HEK293T (cell line): ENCODE data around the gene KCTD4.

Source experiments
- CTCF ChIA-PET: fragments of 350-600 bp; formaldehyde crosslinking; extraction: SDS; loops from one replicate; lab custom pipeline; 2021; ENCODE audit warnings: antibody characterized with exemption, inconsistent platforms; lab: Yijun Ruan, JAX
- POLR2A ChIA-PET: fragments of 350-600 bp; formaldehyde crosslinking; extraction: SDS; loops from one replicate; lab custom pipeline; 2020; ENCODE audit warnings: antibody characterized with exemption, inconsistent platforms; lab: Yijun Ruan, JAX
- DNase-seq: peaks from one replicate; pipeline ENCODE4 v3.0.0; 2012; ENCODE audit warnings: mixed read lengths; ENCODE audit errors: extremely low spot score
- ARNT ChIP-seq: fragments of 450-650 bp; IDR thresholded peaks from 2 replicates; pipeline ENCODE4 v1.6.1; 2017; ENCODE audit warnings: mild to moderate bottlenecking
- BHLHE40 ChIP-seq: fragments of 450-650 bp; IDR thresholded peaks from 2 replicates; pipeline ENCODE4 v1.6.1; 2016; ENCODE audit warnings: mild to moderate bottlenecking, moderate library complexity, borderline replicate concordance
- CTBP1 ChIP-seq: fragments of 450-650 bp; IDR thresholded peaks from 2 replicates; pipeline ENCODE4 v1.6.1; 2016; ENCODE audit warnings: borderline replicate concordance
- ELF4 ChIP-seq: fragments of 450-650 bp; IDR thresholded peaks from 2 replicates; pipeline ENCODE4 v1.6.1; 2017; ENCODE audit warnings: antibody characterized with exemption
- FOXA1 ChIP-seq: fragments of 450-650 bp; IDR thresholded peaks from 2 replicates; pipeline ENCODE4 v1.6.1; 2016; ENCODE audit warnings: mild to moderate bottlenecking
- FOXK2 ChIP-seq: fragments of 450-650 bp; IDR thresholded peaks from 2 replicates; pipeline ENCODE4 v1.6.1; 2016; ENCODE audit warnings: mild to moderate bottlenecking
- FOXM1 ChIP-seq: fragments of 450-650 bp; IDR thresholded peaks from 2 replicates; pipeline ENCODE4 v1.6.1; 2017; ENCODE audit warnings: mild to moderate bottlenecking, borderline replicate concordance
- HDGF ChIP-seq: fragments of 450-650 bp; IDR thresholded peaks from 2 replicates; pipeline ENCODE4 v1.6.1; 2017; ENCODE audit warnings: antibody characterized with exemption, borderline replicate concordance
- L3MBTL2 ChIP-seq: fragments of 450-650 bp; conservative IDR thresholded peaks from 2 replicates; pipeline ENCODE4 v1.6.1; 2016; ENCODE audit warnings: mild to moderate bottlenecking
- LEF1 ChIP-seq: fragments of 450-650 bp; IDR thresholded peaks from 2 replicates; pipeline ENCODE4 v1.6.1; 2017; ENCODE audit warnings: mild to moderate bottlenecking, borderline replicate concordance
- NFRKB ChIP-seq: fragments of 450-650 bp; IDR thresholded peaks from 2 replicates; pipeline ENCODE4 v1.6.1; 2016; ENCODE audit warnings: mild to moderate bottlenecking, moderate library complexity
- SP1 ChIP-seq: fragments of 450-650 bp; IDR thresholded peaks from 2 replicates; pipeline ENCODE4 v1.6.1; 2017
- SUZ12 ChIP-seq: fragments of 450-650 bp; IDR thresholded peaks from 2 replicates; pipeline ENCODE4 v1.6.1; 2016; ENCODE audit warnings: mild to moderate bottlenecking
- TARDBP ChIP-seq: fragments of 450-650 bp; IDR thresholded peaks from 2 replicates; pipeline ENCODE4 v1.6.1; 2016
- ZNF384 ChIP-seq: fragments of 450-650 bp; IDR thresholded peaks from 2 replicates; pipeline ENCODE4 v1.6.1; 2016
- TF ChIP-seq, protein P1 (sequence below): fragments of 450-650 bp; IDR thresholded peaks from 2 replicates; pipeline ENCODE4 v1.6.1; 2016

The KCTD4 gene

DNA sequence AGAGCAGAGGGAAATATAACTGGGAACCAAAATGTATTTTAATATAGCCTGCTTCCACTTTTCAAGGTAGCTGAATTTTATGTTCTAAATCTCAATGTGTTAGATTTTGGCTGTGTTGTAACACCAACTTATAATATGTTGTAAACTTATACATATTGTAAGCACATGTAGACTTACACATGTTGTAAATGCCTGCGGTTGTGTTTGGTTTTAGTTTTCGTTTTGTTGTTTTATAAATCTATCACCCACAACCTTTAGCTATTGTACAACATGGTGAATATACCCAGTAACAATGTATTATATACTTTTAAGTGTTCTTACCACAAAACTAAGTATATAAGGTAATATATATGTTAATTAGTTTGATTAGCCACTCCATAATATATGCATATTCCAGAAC, 15.6 kb downstream of the KCTD4 start:
- POLR2A ChIA-PET = no interaction called here
- TF ChIP-seq HDGF (no peak), ELF4 (no peak), ZNF384 (no peak), LEF1 (no peak), NFRKB (no peak)
- CTCF ChIA-PET = interaction anchor here (0.6 kb wide), 2 partner anchors 25 to 49 kb away, joined by 3 read pairs; no protein-coding TSS in a partner anchor
- no peak for DNase-seq

DNA sequence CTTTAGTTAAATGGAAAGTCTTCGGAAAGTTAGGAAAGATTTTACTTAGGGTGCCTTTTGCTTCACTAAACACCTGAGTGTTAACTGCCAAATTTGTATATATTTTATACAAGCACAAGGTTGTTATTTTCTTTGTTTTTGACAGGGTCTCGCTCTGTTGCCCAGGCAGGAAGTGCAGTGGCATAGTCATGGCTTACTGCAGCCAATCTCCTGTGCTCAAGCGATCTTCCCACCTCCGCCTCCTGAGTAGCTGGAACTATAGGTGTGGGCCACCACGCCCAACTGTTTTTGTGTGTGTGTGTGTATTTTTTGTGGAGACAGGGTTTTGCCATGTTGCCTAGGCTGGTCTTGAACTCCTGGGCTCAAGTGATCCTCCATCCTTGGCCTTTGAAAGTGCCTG, 16.2 kb downstream of the KCTD4 start:
- TF ChIP-seq, protein P1, sequence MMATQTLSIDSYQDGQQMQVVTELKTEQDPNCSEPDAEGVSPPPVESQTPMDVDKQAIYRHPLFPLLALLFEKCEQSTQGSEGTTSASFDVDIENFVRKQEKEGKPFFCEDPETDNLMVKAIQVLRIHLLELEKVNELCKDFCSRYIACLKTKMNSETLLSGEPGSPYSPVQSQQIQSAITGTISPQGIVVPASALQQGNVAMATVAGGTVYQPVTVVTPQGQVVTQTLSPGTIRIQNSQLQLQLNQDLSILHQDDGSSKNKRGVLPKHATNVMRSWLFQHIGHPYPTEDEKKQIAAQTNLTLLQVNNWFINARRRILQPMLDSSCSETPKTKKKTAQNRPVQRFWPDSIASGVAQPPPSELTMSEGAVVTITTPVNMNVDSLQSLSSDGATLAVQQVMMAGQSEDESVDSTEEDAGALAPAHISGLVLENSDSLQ = no peak
- TF ChIP-seq FOXM1 (no peak), NFRKB (no peak), BHLHE40 (no peak), ARNT (no peak), ELF4 (no peak), TARDBP (no peak), L3MBTL2 (no peak), ZNF384 (no peak), CTBP1 (no peak), HDGF (no peak), SUZ12 (no peak), SP1 (no peak)
- CTCF ChIA-PET = interaction anchor here (0.6 kb wide), 1 partner anchor 50 kb away, joined by 3 read pairs; no protein-coding TSS in a partner anchor
- DNase-seq = no peak
- POLR2A ChIA-PET = no interaction called here

DNA sequence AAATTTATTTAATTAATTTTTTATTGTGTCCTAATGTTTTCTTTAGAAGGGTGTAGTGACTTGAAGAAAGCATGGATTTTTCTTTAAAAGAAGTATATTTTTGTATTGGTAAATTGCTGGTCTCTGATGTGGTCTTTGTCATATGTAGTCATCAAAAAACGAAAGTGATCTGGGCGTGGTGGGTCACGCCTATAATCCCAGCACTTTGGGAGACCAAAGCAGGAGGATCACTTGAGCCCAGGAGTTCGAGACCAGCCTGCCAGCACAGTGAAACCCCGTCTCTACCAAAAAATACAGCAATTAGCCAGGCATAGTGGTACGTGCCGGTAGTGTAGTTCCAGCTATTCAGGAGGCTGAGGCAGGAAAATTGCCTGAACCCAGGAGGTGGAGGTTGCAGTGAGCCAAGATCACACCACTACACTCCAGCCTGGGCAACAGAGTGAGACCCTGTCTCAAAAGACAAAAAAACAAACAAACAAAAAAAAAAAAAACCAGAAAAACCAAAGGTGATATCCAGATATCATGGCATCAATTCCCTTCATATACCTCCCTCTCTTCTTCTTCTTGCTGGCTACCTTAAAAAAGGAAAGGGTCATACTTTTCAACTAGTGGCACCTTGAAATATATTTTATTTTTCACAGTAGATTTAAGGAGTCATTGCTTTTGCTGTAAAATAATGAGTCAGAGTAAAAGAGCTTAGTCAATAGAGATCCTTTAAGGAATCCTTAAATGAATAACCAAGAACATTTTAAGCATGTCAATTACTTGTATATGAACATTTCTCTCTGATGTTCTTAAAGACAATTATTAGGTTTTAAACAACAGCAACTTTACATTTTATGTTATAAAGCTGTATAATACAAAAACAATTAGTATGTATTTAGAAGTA, 19.9 kb downstream of the KCTD4 start:
- TF ChIP-seq L3MBTL2 (no peak), FOXK2 (no peak), CTBP1 (no peak), FOXM1 (no peak), ARNT (no peak), SUZ12 (no peak), NFRKB (no peak), FOXA1 (no peak), LEF1 (no peak), HDGF (no peak), SP1 (no peak), ZNF384 (no peak), TARDBP (no peak), ELF4 (no peak), BHLHE40 (no peak)
- TF ChIP-seq, protein P1 = no peak
- POLR2A ChIA-PET = no interaction called here
- no peak for DNase-seq
- CTCF ChIA-PET = no interaction called here

DNA sequence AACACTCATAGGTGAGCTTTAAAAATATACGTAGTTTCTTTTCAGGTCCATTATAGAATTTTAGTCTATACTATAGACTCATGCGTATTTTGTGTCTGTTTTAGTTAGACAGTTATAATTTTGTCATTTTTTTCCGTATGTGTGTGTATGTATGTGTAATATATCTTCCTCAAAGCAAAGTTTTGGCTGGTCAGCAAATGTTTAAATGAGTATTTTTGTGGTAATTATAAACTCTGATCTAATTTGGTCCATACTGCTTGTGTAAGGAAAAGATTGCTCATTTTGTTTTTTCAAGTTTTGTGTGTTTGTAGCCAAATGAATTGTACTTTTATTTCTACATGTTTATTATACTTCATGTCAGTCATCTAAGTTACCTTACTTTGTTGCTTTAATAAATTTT, 20.5 kb downstream of the KCTD4 start:
- ChIA-PET POLR2A (no interaction called here), CTCF (no interaction called here)
- no peak for DNase-seq
- TF ChIP-seq FOXA1 (no peak), HDGF (no peak), BHLHE40 (no peak), NFRKB (no peak), ELF4 (no peak), FOXK2 (no peak), L3MBTL2 (no peak), FOXM1 (no peak), SUZ12 (no peak), TARDBP (no peak)

DNA sequence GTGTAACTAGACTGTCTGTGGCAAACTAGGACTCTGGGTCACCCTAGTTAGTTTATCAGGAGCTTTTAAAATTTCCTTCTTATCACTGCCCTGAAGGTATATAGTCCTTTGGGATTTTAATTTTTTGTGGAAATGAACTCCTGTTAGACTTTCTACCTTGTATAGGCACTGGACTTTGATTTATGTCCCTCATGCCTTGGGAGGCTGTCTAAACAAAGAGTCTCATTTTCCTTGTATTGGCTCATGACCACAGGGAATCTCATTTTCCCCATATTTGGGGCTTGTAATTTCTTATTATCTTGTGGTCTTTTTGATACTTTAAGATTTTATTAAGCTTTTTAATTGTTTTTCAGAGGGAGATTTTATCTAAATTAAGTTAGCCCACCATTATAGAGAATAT, 21.4 kb downstream of the KCTD4 start:
- DNase-seq = no peak
- ChIA-PET CTCF (no interaction called here), POLR2A (no interaction called here)
- TF ChIP-seq, protein P1 = peak; percentile 93
- no peak for TF ChIP-seq BHLHE40

DNA sequence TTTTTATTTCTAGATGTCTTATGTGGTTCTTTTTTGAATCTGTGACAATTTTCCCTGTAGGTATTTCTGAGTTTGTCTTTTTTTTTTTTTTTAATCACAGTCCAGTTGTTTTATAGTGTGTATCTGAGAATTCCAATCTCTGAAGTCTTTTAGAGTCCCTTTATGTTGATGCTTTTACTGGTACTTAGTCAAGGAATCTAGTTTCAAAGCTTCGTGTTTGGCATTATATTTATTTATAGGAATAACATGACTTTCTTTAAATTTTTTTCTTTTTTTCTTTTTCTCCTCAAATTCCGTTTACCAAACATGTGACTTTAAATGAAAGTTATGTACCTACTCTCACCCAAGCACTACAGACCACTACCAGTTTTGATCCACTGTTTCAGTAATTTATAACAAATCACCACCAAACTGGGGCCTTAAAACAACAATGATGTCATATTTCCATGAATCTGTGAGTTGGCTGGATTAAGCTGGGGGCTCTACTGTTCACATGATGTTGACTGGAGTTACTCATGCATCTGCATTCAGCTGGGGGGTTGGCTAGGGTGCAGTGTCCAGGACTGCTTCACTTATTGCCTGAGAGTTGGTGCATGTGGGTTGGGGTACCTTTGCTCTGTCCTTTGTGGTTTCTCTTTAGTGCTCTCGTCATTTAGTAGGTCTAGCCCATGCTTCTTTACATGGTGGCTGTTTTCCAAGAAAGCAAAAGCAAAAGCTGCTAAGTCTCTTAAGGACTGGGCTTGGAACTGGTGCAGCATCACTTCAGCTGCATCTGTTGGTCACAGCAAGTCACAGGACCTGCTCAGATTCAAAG, 22.3 kb downstream of the KCTD4 start:
- POLR2A ChIA-PET = no interaction called here
- TF ChIP-seq ZNF384 = peak; percentile 55
- TF ChIP-seq CTBP1 = 0 out of 2 replicates have a peak, but pooled peaks have one; percentile 8
- TF ChIP-seq SUZ12 = no peak
- TF ChIP-seq, protein P1 = peak; percentile 42; the same call in 1 of the 2 replicates
- DNase-seq = peak; percentile 37
- CTCF ChIA-PET = no interaction called here
